ENCODE data around the gene RAB11FIP4. TPM values are rescaled to one million over a fixed set of nuclear protein-coding genes. Genes with fewer than 3 reads are reported as not detected.

The RAB11FIP4 gene
- total RNA-seq, 1 donor from 2014 or later: 21.2 TPM

DNA sequence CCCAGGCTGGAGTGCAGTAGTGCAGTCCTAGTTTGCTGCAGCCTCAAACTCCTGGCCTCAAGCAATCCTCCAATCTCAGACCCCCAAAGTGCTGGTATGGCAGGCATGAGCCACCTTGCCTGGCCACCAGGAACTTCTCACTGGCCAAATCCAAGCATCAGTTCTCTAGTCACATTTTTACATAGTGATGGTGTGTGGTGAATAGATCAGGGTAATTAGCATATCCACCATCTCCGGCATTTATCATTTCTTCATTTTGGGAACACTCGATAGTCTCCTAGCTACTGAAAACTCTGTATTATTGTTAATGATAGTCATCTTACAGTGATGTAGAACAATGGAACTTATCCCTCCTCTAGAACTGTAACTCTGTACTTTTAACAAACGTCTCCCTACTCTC is 58.3 kb downstream of the RAB11FIP4 start:
- Mint-ChIP-seq H3K27me3 (ENCODE audit: low read depth) (no peaks in the 10 kb centered on the region), H3K27ac (no peak overlapping the region), H3K9me3 (no peaks in the 10 kb centered on the region), H3K4me3 (no peak overlapping the region), H3K36me3 (no peaks in the 10 kb centered on the region), H3K4me1 (no peaks in the 10 kb centered on the region)
- no peak for TF ChIP-seq CTCF (IDR thresholded peaks at IDR 0.05; ENCODE audit: unreplicated experiment)
- DNase-seq (ENCODE audit: low spot score in 2 of 2, unreplicated experiment in 2 of 2): no peak

DNA sequence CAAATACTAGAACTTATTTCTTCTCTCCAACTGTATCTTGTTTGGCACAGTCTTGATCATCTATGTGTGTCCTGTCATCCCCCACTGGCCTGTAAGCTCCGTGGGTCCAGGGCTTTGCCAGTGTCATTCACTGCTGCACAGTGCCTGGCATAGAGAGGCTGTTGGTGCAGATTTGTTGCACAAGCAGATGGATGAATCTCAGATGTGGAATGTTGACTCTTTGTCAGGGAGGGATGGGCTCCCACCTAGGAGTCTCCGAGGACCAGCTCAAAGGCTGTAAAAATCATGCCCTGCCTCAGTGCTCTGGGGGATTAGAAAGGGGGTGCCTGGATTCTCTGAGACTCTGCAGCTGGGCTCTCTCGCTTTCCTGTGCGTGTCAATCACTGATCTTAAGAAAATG is 60.6 kb downstream of the RAB11FIP4 start:
- Mint-ChIP-seq H3K36me3 (no peaks in the 10 kb centered on the region), H3K4me3 (no peak overlapping the region), H3K27me3 (ENCODE audit: low read depth) (no peaks in the 10 kb centered on the region), H3K27ac (no peak overlapping the region), H3K4me1 (peaks cover 7% of the 10 kb centered on the region), H3K9me3 (no peaks in the 10 kb centered on the region)
- no peak for TF ChIP-seq CTCF (IDR thresholded peaks at IDR 0.05; ENCODE audit: unreplicated experiment)
- no peak for DNase-seq (ENCODE audit: low spot score in 2 of 2, unreplicated experiment in 2 of 2)

GRCh38 chr17:31452561-31453110 is 61.2 kb downstream of the RAB11FIP4 start:
- DNase-seq (ENCODE audit: low spot score in 2 of 2, unreplicated experiment in 2 of 2): no peak
- Mint-ChIP-seq H3K27me3 (ENCODE audit: low read depth) (no peaks in the 10 kb centered on the region), H3K4me1 (peaks cover 8% of the 10 kb centered on the region), H3K27ac (no peak overlapping the region), H3K4me3 (no peak overlapping the region), H3K9me3 (no peaks in the 10 kb centered on the region), H3K36me3 (no peaks in the 10 kb centered on the region)
- no peak for TF ChIP-seq CTCF (IDR thresholded peaks at IDR 0.05; ENCODE audit: unreplicated experiment)

- H3K36me3 Mint-ChIP-seq: no peaks in the 10 kb centered on the region
- no peaks in the 10 kb centered on the region for H3K9me3 Mint-ChIP-seq
- DNase-seq (ENCODE audit: low spot score in 2 of 2, unreplicated experiment in 2 of 2): no peak
- no peak for TF ChIP-seq CTCF (IDR thresholded peaks at IDR 0.05; ENCODE audit: unreplicated experiment)
- peaks cover 11% of the 10 kb centered on the region for H3K4me1 Mint-ChIP-seq
- H3K27me3 Mint-ChIP-seq (ENCODE audit: low read depth): no peaks in the 10 kb centered on the region
- H3K4me3 Mint-ChIP-seq: no peak overlapping the region
- H3K27ac Mint-ChIP-seq: no peak overlapping the region
Measured at GRCh38 chr17:31453896-31454295, 62.4 kb downstream of the RAB11FIP4 start.

- no peak for DNase-seq (ENCODE audit: low spot score in 2 of 2, unreplicated experiment in 2 of 2)
- no peak overlapping the region for H3K4me3 Mint-ChIP-seq
- H3K27ac Mint-ChIP-seq: peak overlapping the region; percentile 79
- H3K9me3 Mint-ChIP-seq: no peaks in the 10 kb centered on the region
- H3K4me1 Mint-ChIP-seq: peaks cover 11% of the 10 kb centered on the region
- H3K27me3 Mint-ChIP-seq (ENCODE audit: low read depth): peaks cover 7% of the 10 kb centered on the region
- no peak for TF ChIP-seq CTCF (IDR thresholded peaks at IDR 0.05; ENCODE audit: unreplicated experiment)
- H3K36me3 Mint-ChIP-seq: no peaks in the 10 kb centered on the region
Measured at GRCh38 chr17:31456814-31457213, 65.3 kb downstream of the RAB11FIP4 start.
